H1 (cell line): ENCODE results near the gene DYRK1B. TPM values are rescaled to one million over a fixed set of nuclear protein-coding genes. Genes with fewer than 3 reads are reported as not detected.

Source experiments
- CTCF ChIA-PET: fragments of 300-600 bp; sonication (Branson Sonifier 250); formaldehyde crosslinking; loops from one replicate; lab custom pipeline; 2021; ENCODE audit not compliant: partially characterized antibody; lab: Charles Lee
- POLR2A ChIA-PET: fragments of 300-600 bp; sonication (Branson Sonifier 250); formaldehyde crosslinking; loops from one replicate; lab custom pipeline; 2021; ENCODE audit warnings: inconsistent platforms; ENCODE audit not compliant: partially characterized antibody; lab: Charles Lee
- DNase-seq, 2 experiments: peaks; one replicate each; pipeline versions ENCODE4 v3.0.0 to v3.0.0-alpha.2; 2010 to 2022; ENCODE audit warnings: low spot score in 2 of 2, low read depth in 1 of 2, mixed read lengths in 1 of 2
- FAIRE-seq: peaks from 2 replicates; lab custom pipeline; 2011; peaks lifted over from hg19 to GRCh38; lab: Jason Lieb, UNC
- H2AFZ ChIP-seq: 2 replicates; pipeline ENCODE4 v1.8.1; 2012; ENCODE audit warnings: low read length, inconsistent platforms
- H2AK5ac ChIP-seq: 2 replicates; pipeline ENCODE4 v1.6.1; 2013; ENCODE audit warnings: low read depth, low read length
- H2BK120ac ChIP-seq: replicated peaks from 2 replicates; pipeline ENCODE3; 2013; ENCODE audit warnings: low read depth, low read length, inconsistent platforms
- H2BK12ac ChIP-seq: 2 replicates; pipeline ENCODE4 v1.6.1; 2013; ENCODE audit warnings: low read depth, low read length
- H2BK15ac ChIP-seq: 2 replicates; pipeline ENCODE4 v1.6.1; 2013; ENCODE audit warnings: low read length
- H2BK20ac ChIP-seq: 2 replicates; pipeline ENCODE4 v1.6.1; 2013; ENCODE audit warnings: low read length
- H2BK5ac ChIP-seq: 2 replicates; pipeline ENCODE4 v1.6.1; 2013; ENCODE audit warnings: low read depth, low read length
- H3K14ac ChIP-seq: 2 replicates; pipeline ENCODE4 v1.6.1; 2013; ENCODE audit warnings: inconsistent platforms; ENCODE audit not compliant: insufficient read length
- H3K18ac ChIP-seq: 2 replicates; pipeline ENCODE4 v1.6.1; 2013; ENCODE audit warnings: low read length; ENCODE audit errors: extremely low read depth
- H3K23ac ChIP-seq: 2 replicates; pipeline ENCODE4 v1.6.1; 2013; ENCODE audit warnings: inconsistent platforms; ENCODE audit not compliant: insufficient read length
- H3K23me2 ChIP-seq: 2 replicates; pipeline ENCODE4 v1.6.1; 2013; ENCODE audit warnings: low read depth, low read length
- H3K27ac ChIP-seq: 2 replicates; pipeline ENCODE4 v1.6.1; 2011; ENCODE audit warnings: low read depth, low read length, inconsistent platforms
- H3K27me3 ChIP-seq, 4 experiments: replicated peaks in 1 of 4; 1 replicate in 1 of 4; 2 replicates in 3 of 4; pipeline versions ENCODE4 v1.6.1 to v1.8.1; 2011 to 2013; ENCODE audit warnings: low read length in 3 of 4, mild to moderate bottlenecking in 3 of 4, inconsistent platforms in 2 of 4, mixed read lengths in 2 of 4, moderate library complexity in 1 of 4; ENCODE audit not compliant: control insufficient read depth in 3 of 4, insufficient read depth in 3 of 4; ENCODE audit errors: extremely low read depth in 1 of 4
- H3K36me3 ChIP-seq, 4 experiments: 2 replicates each; pipeline versions ENCODE4 v1.6.1 to v1.8.1; 2011 to 2013; ENCODE audit warnings: mild to moderate bottlenecking in 4 of 4, low read length in 3 of 4, moderate library complexity in 2 of 4, control low read depth in 1 of 4, inconsistent platforms in 1 of 4; ENCODE audit not compliant: insufficient read depth in 4 of 4, control insufficient read depth in 2 of 4
- H3K4ac ChIP-seq: replicated peaks from 2 replicates; pipeline ENCODE3; 2013; ENCODE audit warnings: low read length, low read depth, mixed read lengths, inconsistent platforms; ENCODE audit not compliant: insufficient read length
- H3K4me1 ChIP-seq, 4 experiments: replicated peaks in 1 of 4; 1 replicate in 1 of 4; 2 replicates in 3 of 4; pipeline versions ENCODE4 v1.6.1 to v1.8.1; 2011 to 2013; ENCODE audit warnings: low read length in 3 of 4, inconsistent platforms in 2 of 4, mixed read lengths in 1 of 4; ENCODE audit not compliant: insufficient read depth in 4 of 4, control insufficient read depth in 3 of 4
- H3K4me2 ChIP-seq, 2 experiments: 2 replicates each; pipeline versions ENCODE4 v1.6.1 to v1.8.1; 2011 to 2013; ENCODE audit warnings: low read depth in 2 of 2, low read length in 2 of 2, control low read depth in 1 of 2, inconsistent platforms in 1 of 2, mild to moderate bottlenecking in 1 of 2; ENCODE audit not compliant: insufficient read depth in 1 of 2
- H3K4me3 ChIP-seq, 4 experiments: fragments of 200-600, 300-600 bp in 1 of 4; sonication (generic), shearing (Covaris generic), sonication (Bioruptor Twin) in 1 of 4; 2 replicates each; pipeline versions ENCODE4 v1.5.1 to v1.8.1; 2011 to 2016; ENCODE audit warnings: low read length in 4 of 4, low read depth in 3 of 4, control low read depth in 2 of 4, inconsistent platforms in 2 of 4, mild to moderate bottlenecking in 2 of 4, mixed read lengths in 1 of 4, moderate library complexity in 1 of 4; ENCODE audit not compliant: insufficient read depth in 2 of 4; ENCODE audit errors: extremely low read depth in 1 of 4
- H3K56ac ChIP-seq: replicated peaks from 2 replicates; pipeline ENCODE3; 2013; ENCODE audit warnings: low read depth, mild to moderate bottlenecking, mixed read lengths, low read length, inconsistent platforms; ENCODE audit not compliant: insufficient read length
- H3K79me1 ChIP-seq: 2 replicates; pipeline ENCODE4 v1.6.1; 2013; ENCODE audit warnings: low read depth, low read length, control low read depth
- H3K79me2 ChIP-seq, 2 experiments: 2 replicates each; pipeline versions ENCODE4 v1.6.1 to v1.8.1; 2012 to 2013; ENCODE audit warnings: low read length in 2 of 2, mild to moderate bottlenecking in 2 of 2, inconsistent platforms in 1 of 2; ENCODE audit not compliant: insufficient read depth in 2 of 2, control insufficient read depth in 1 of 2
- H3K9ac ChIP-seq, 4 experiments: replicated peaks in 1 of 4; 1 replicate in 1 of 4; 2 replicates in 3 of 4; pipeline versions ENCODE4 v1.6.1 to v1.8.1; 2011 to 2013; ENCODE audit warnings: low read depth in 3 of 4, low read length in 3 of 4, control low read depth in 2 of 4, mild to moderate bottlenecking in 2 of 4, moderate library complexity in 2 of 4, inconsistent platforms in 1 of 4; ENCODE audit errors: extremely low read depth in 1 of 4
- H3K9me3 ChIP-seq, 2 experiments: 2 replicates each; pipeline versions ENCODE4 v1.6.1 to v1.8.1; 2012 to 2013; ENCODE audit warnings: mild to moderate bottlenecking in 2 of 2, moderate library complexity in 2 of 2, control low read depth in 1 of 2, inconsistent platforms in 1 of 2, low read depth in 1 of 2, low read length in 1 of 2, mixed read lengths in 1 of 2; ENCODE audit not compliant: insufficient read depth in 2 of 2
- H4K20me1 ChIP-seq, 2 experiments: replicated peaks in 1 of 2; 2 replicates each; pipeline versions ENCODE3 to v1.8.1; 2011 to 2013; ENCODE audit warnings: inconsistent platforms in 2 of 2, low read length in 2 of 2, mild to moderate bottlenecking in 1 of 2; ENCODE audit not compliant: insufficient read depth in 2 of 2, control insufficient read depth in 1 of 2
- H4K5ac ChIP-seq: 2 replicates; pipeline ENCODE4 v1.6.1; 2013; ENCODE audit warnings: low read length, low read depth, mixed read lengths, inconsistent platforms; ENCODE audit not compliant: insufficient read length
- H4K8ac ChIP-seq: 2 replicates; pipeline ENCODE4 v1.8.0; 2013; ENCODE audit warnings: mild to moderate bottlenecking, moderate library complexity, low read length, inconsistent platforms; ENCODE audit not compliant: insufficient read depth; ENCODE audit errors: extremely low read depth
- H4K91ac ChIP-seq: replicated peaks from 2 replicates; pipeline ENCODE3; 2013; ENCODE audit warnings: low read length, mixed read lengths, inconsistent platforms; ENCODE audit not compliant: insufficient read length
- BACH1 ChIP-seq: IDR thresholded peaks from 2 replicates; pipeline ENCODE4 v1.6.1; 2012; ENCODE audit warnings: low read length, improper control_type of control experiment
- BCL11A ChIP-seq, 2 experiments: IDR thresholded peaks; one replicate each; pipeline ENCODE4 v1.6.1; 2011; ENCODE audit warnings: low read depth in 2 of 2, low read length in 2 of 2, mild to moderate bottlenecking in 2 of 2
- MAFK ChIP-seq: IDR thresholded peaks from 2 replicates; pipeline ENCODE4 v1.6.1; 2012; ENCODE audit warnings: low read depth, mild to moderate bottlenecking, improper control_type of control experiment, low read length
- NRF1 ChIP-seq: IDR thresholded peaks from 2 replicates; pipeline ENCODE4 v1.6.1; 2011; ENCODE audit warnings: mild to moderate bottlenecking, low read depth, low read length, improper control_type of control experiment
- WGBS, 2 experiments: shearing (Covaris generic) in 1 of 2; methylation state at CpG; one replicate each; pipeline versions ENCODE4 v1.1.6 to v1.1.7; 2013 to 2015; ENCODE audit warnings: low lambda C conversion rate in 2 of 2, mixed read lengths in 2 of 2, inconsistent platforms in 1 of 2, low coverage in 1 of 2, missing lambda C conversion rate in 1 of 2; ENCODE audit not compliant: insufficient replicate concordance in 2 of 2, insufficient coverage in 1 of 2, insufficient read length in 1 of 2; ENCODE audit errors: extremely low coverage in 1 of 2, missing lambda C conversion rate in 1 of 2; 5-methylcytosine and 5-hydroxymethylcytosine counted together
- polyA plus RNA-seq, 7 experiments: library from polyadenylated mRNA; depleted of rRNA in 3 of 7; stranded (reverse) in 5 of 7; unstranded in 2 of 7; fragments of >200 nt in 5 of 7; fragments of 200-250 nt in 2 of 7; gene quantifications; 1 replicate in 5 of 7; 2 replicates in 1 of 7; 4 replicates in 1 of 7; pipeline versions ENCODE4 v1.2.1 to v1.2.3, GENCODE V29; 2011 to 2013; ENCODE audit warnings: missing spikeins in 2 of 7, mixed read lengths in 2 of 7
- total RNA-seq: library from RNA; stranded (reverse); fragmentation: NEBNext Ultra II Directional; extraction: Animal tissue kit (Norgen Biotek cat#: 25700); gene quantifications from 2 replicates; pipeline ENCODE4 v1.2.1, GENCODE V29; 2021

The DYRK1B gene
- total and polyA plus RNA-seq, 2 of the 8 experiments (the other 6 are each of a cell fraction or from before 2014, with no cell fraction given) = 6.9 to 14.8 TPM

DNA sequence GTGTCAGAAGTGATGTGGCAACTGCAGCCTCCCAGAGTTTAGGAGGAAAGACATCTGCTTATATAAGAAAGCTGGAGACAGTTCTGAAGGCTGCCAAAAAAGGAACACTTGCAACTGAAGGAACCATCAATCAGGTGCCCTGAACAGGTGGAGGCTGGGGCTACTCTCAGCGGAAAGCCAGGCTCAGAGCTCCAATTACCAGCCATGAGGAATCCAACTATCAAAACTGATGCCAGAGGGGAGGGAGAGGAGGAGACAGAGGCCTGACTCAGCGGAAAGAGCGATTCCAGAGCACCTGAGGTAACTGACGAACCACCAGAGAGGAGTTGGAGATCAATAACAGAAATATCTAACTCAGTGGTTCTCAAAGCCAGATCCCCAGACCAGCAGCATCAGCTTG lies 31.0 kb downstream of the DYRK1B start:
- Histone ChIP-seq H2BK120ac (no peak overlapping the region), H2AK5ac (no peak overlapping the region), H4K91ac (no peak overlapping the region), H2BK12ac (no peak overlapping the region), H3K4me3 (no peak overlapping the region), H3K23me2 (no peaks in the 10 kb centered on the region; the same call in 1 of the 2 replicates), H3K27ac (no peak overlapping the region), H3K36me3 (no peaks in the 10 kb centered on the region), H4K5ac (no peak overlapping the region), H2BK20ac (no peak overlapping the region), H3K9ac (no peak overlapping the region), H2AFZ (peak overlapping the region; percentile 37; the same call in 1 of the 2 replicates), H3K9me3 (no peaks in the 10 kb centered on the region), H2BK5ac (no peak overlapping the region), H3K18ac (no peak overlapping the region), H3K27me3 (peaks cover 0 to 2% (median 0%) of the 10 kb centered on the region in 4 experiments; a peak in 1 of 7 replicates), H3K23ac (no peak overlapping the region), H3K79me2 (no peaks in the 10 kb centered on the region), H3K4ac (no peak overlapping the region), H3K4me1 (peaks cover 0 to 8% (median 0%) of the 10 kb centered on the region in 4 experiments; a peak in 4 of 7 replicates), H4K20me1 (no peaks in the 10 kb centered on the region), H3K14ac (no peak overlapping the region), H4K8ac (no peak overlapping the region), H3K4me2 (peak overlapping the region; percentile 5 to 31; a peak in 1 of 4 replicates), H3K56ac (no peak overlapping the region)
- 52% methylated on average over 4 of the region's 4 CpGs; no CpG with 5 or more reads in 1 of the 2 experiments for WGBS, 2 experiments
- FAIRE-seq = no peak
- ChIA-PET CTCF (interaction anchor here (0.6 to 10.5 kb wide), 7 partner anchors 11 to 126 kb away, joined by 3 to 75 read pairs (median 4); no protein-coding TSS in a partner anchor), POLR2A (interaction anchor here (1.1 kb wide), 2 partner anchors 9 to 31 kb away, joined by 3 read pairs; no protein-coding TSS in a partner anchor)
- DNase-seq = no peak
- TF ChIP-seq MAFK (peak; percentile 90), NRF1 (no peak), BACH1 (peak; percentile 82), BCL11A (IDR thresholded peaks at IDR 0.05; ENCODE audit: low read depth in 2 of 2, low read length in 2 of 2) (no peak)
- TF ChIP-seq, all 59 proteins: peak for 2
- Histone ChIP-seq H3K79me1 (no peaks in the 10 kb centered on the region), H2BK15ac (no peak overlapping the region)
